Measurements from ENCODE around the gene DNAH11.

DNAH11 gene

GRCh38 chr7:21579341-21580072 lies 36.7 kb downstream of the DNAH11 start:
- Mint-ChIP-seq H3K9me3 (ENCODE audit: low read depth) (peaks cover 9% of the 10 kb centered on the region), H3K4me1 (ENCODE audit: low read depth) (peaks cover 4% of the 10 kb centered on the region), H3K27ac (no peak overlapping the region), H3K4me3 (no peak overlapping the region), H3K36me3 (peaks cover 5% of the 10 kb centered on the region), H3K27me3 (peaks cover 9% of the 10 kb centered on the region)

DNA sequence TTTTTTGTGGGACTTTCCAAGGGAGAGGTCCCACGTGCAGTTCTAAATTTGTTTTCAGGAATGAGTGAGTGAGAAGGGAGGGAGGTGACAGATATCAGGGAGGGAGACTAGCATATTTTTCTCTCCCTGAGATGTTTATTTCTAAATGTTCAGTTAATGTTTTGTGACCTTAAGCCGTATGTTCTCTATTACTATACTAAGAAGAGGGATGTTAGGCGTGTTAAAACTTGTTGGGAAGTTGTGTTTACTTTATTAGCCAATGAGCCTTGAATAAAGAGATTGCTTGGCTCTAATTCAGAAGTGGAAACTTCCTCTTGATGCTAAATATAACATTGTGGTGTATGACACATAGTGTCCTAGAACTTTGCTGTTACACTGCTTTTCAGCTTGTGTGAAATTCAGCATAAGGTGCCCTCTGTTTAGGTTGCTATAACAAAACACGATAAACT lies 37.3 kb downstream of the DNAH11 start:
- Mint-ChIP-seq H3K9me3 (ENCODE audit: low read depth) (peaks cover 9% of the 10 kb centered on the region), H3K4me3 (no peak overlapping the region), H3K4me1 (ENCODE audit: low read depth) (peaks cover 4% of the 10 kb centered on the region), H3K36me3 (peaks cover 5% of the 10 kb centered on the region), H3K27me3 (peaks cover 9% of the 10 kb centered on the region), H3K27ac (no peak overlapping the region)

- peaks cover 5% of the 10 kb centered on the region for H3K36me3 Mint-ChIP-seq
- H3K27ac Mint-ChIP-seq: no peak overlapping the region
- H3K4me1 Mint-ChIP-seq (ENCODE audit: low read depth): peaks cover 14% of the 10 kb centered on the region
- no peak overlapping the region for H3K4me3 Mint-ChIP-seq
- H3K9me3 Mint-ChIP-seq (ENCODE audit: low read depth): peaks cover 9% of the 10 kb centered on the region
- H3K27me3 Mint-ChIP-seq: peaks cover 4% of the 10 kb centered on the region
Measured at GRCh38 chr7:21585070-21585724, 42.4 kb downstream of the DNAH11 start.

DNA sequence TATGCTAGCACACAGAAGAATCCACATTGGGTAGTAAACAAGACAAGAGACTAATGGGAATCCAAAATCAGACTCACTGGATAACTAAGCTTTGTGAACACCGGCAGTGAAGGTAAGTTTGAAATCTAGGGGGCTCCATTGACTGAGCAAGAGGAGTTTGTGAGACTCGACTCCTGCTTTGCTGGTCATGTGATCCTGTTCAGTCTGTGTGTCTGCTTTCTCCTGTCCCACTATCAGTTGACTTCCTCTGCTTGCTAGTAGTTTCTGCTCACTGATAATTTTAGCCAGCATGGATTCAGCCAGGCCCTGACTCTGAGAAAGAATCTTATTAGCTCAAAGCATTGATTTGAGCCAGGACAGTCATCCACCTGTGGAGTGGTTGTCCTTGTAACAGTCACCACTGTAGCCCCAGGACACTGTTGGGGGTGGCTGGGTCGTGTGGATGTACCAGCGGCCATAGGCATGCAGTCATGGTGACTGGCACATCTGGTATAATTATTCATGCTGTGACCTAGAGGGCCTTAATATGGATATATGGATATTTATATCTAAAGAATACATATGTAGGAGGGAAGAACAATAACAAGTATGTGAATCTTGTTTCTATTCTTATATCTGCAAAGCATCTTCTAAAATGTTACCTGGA lies 44.4 kb downstream of the DNAH11 start:
- H3K9me3 Mint-ChIP-seq (ENCODE audit: low read depth): peaks cover 9% of the 10 kb centered on the region
- no peak overlapping the region for H3K27ac Mint-ChIP-seq
- H3K27me3 Mint-ChIP-seq: peaks cover 4% of the 10 kb centered on the region
- H3K36me3 Mint-ChIP-seq: peaks cover 5% of the 10 kb centered on the region
- H3K4me1 Mint-ChIP-seq (ENCODE audit: low read depth): peaks cover 14% of the 10 kb centered on the region
- H3K4me3 Mint-ChIP-seq: no peak overlapping the region

- H3K9me3 Mint-ChIP-seq (ENCODE audit: low read depth): peaks cover 3% of the 10 kb centered on the region
- H3K27ac Mint-ChIP-seq: no peak overlapping the region
- no peak overlapping the region for H3K4me3 Mint-ChIP-seq
- no peaks in the 10 kb centered on the region for H3K27me3 Mint-ChIP-seq
- no peaks in the 10 kb centered on the region for H3K36me3 Mint-ChIP-seq
- H3K4me1 Mint-ChIP-seq (ENCODE audit: low read depth): no peaks in the 10 kb centered on the region
Measured at GRCh38 chr7:21596801-21597200, 54.0 kb downstream of the DNAH11 start.

DNA sequence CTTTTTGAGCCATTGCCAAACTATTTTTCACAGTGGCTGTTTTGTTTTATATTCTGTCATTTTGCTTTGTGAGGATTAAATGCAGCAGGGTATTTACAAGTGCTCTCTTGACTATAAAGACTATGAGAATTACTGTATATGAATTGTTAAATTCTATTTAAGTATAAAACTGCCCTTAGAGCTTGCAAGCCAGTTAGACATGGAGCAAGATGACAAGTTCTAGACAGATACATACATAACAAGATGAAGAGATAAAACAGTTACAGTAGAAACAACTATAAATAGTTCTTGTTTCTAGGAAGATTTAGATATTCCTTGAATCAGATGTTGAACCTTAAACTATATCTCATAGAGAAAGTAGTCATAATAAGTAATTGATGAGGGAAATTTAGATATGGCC lies 60.6 kb downstream of the DNAH11 start:
- Mint-ChIP-seq H3K9me3 (ENCODE audit: low read depth) (peaks cover 3% of the 10 kb centered on the region), H3K36me3 (no peaks in the 10 kb centered on the region), H3K4me3 (no peak overlapping the region), H3K4me1 (ENCODE audit: low read depth) (peaks cover 3% of the 10 kb centered on the region), H3K27me3 (peaks cover 2% of the 10 kb centered on the region), H3K27ac (no peak overlapping the region)

DNA sequence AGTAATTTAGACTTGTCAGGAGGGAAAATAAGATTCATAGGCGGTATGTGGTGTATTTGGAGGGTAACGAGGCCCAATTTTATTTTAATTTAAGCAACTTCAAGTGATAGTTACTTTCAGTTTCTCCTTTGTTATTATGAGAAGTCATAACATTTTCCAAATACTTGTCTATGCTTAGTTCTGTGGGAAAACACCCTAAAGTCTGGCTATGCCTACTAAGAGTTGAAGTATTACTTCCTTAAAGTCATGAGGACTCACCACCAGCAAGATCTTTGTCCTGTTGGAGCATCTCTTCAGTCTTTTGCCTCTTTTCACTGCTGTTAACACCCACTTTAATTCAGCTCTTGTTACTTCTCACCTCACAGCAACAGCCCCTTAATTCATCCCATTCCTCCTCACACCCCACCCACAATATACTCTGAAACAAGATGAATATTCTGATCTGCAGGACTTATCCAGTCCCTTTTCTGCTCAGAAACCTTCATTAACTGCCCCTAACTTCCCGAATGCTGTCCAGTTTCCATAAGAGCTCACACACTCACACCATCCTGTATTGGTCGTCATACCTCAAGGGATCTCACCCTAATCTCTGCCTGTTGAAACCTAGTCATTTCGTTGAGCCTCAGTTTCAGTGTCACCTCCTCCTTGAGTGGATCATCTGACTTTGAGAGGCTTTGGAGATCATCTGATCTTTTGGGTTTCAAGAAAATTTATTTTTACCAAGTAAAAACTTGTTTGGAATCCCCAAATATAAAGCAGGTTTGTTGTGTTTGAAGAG lies 61.3 kb downstream of the DNAH11 start:
- H3K27me3 Mint-ChIP-seq: peaks cover 2% of the 10 kb centered on the region
- no peaks in the 10 kb centered on the region for H3K9me3 Mint-ChIP-seq (ENCODE audit: low read depth)
- no peaks in the 10 kb centered on the region for H3K36me3 Mint-ChIP-seq
- peak overlapping the region; percentile 56 for H3K27ac Mint-ChIP-seq
- H3K4me3 Mint-ChIP-seq: no peak overlapping the region
- peaks cover 3% of the 10 kb centered on the region for H3K4me1 Mint-ChIP-seq (ENCODE audit: low read depth)

GRCh38 chr7:21605008-21605585 lies 62.3 kb downstream of the DNAH11 start:
- no peaks in the 10 kb centered on the region for H3K9me3 Mint-ChIP-seq (ENCODE audit: low read depth)
- no peak overlapping the region for H3K4me3 Mint-ChIP-seq
- H3K36me3 Mint-ChIP-seq: no peaks in the 10 kb centered on the region
- H3K27ac Mint-ChIP-seq: no peak overlapping the region
- peaks cover 6% of the 10 kb centered on the region for H3K27me3 Mint-ChIP-seq
- H3K4me1 Mint-ChIP-seq (ENCODE audit: low read depth): peaks cover 3% of the 10 kb centered on the region

- Mint-ChIP-seq H3K36me3 (no peaks in the 10 kb centered on the region), H3K27ac (no peak overlapping the region), H3K27me3 (peaks cover 5% of the 10 kb centered on the region)
Measured at GRCh38 chr7:21608465-21608864, 65.6 kb downstream of the DNAH11 start.

DNA sequence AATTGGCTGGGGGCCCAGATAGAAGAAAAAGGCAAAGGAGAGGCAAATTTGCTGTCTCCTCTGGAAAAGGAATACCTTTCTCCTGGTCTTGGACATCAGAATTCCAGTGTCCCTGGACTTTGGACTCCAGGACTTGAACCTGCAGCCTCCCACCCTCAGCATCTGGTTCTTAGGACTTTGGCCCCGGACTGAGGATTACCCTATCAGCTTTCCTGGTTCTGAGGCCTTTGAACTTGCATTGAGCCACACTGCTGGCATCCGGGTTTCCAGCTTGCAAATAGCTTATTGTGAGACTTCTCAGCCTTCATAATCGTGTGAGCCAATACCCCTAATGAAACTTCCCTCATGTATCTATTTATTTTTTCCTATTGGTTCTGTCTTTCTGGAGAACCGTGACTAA lies 68.3 kb downstream of the DNAH11 start:
- Mint-ChIP-seq H3K4me1 (ENCODE audit: low read depth) (no peaks in the 10 kb centered on the region), H3K9me3 (ENCODE audit: low read depth) (no peaks in the 10 kb centered on the region), H3K4me3 (no peak overlapping the region), H3K27me3 (peaks cover 5% of the 10 kb centered on the region), H3K36me3 (no peaks in the 10 kb centered on the region), H3K27ac (no peak overlapping the region)

More at GRCh38 chr7:21608465-21608864, 65.6 kb downstream of the DNAH11 start:
- H3K9me3 Mint-ChIP-seq (ENCODE audit: low read depth): no peaks in the 10 kb centered on the region
- no peak overlapping the region for H3K4me3 Mint-ChIP-seq
- H3K4me1 Mint-ChIP-seq (ENCODE audit: low read depth): peaks cover 3% of the 10 kb centered on the region

- Mint-ChIP-seq H3K9me3 (ENCODE audit: low read depth) (no peaks in the 10 kb centered on the region), H3K4me3 (no peak overlapping the region), H3K4me1 (ENCODE audit: low read depth) (no peaks in the 10 kb centered on the region), H3K36me3 (no peaks in the 10 kb centered on the region), H3K27ac (no peak overlapping the region), H3K27me3 (no peaks in the 10 kb centered on the region)
Measured at GRCh38 chr7:21616091-21616490, 73.3 kb downstream of the DNAH11 start.

- no peaks in the 10 kb centered on the region for H3K36me3 Mint-ChIP-seq
- H3K4me1 Mint-ChIP-seq (ENCODE audit: low read depth): no peaks in the 10 kb centered on the region
- H3K27me3 Mint-ChIP-seq: no peaks in the 10 kb centered on the region
- H3K27ac Mint-ChIP-seq: no peak overlapping the region
- H3K9me3 Mint-ChIP-seq (ENCODE audit: low read depth): no peaks in the 10 kb centered on the region
- H3K4me3 Mint-ChIP-seq: no peak overlapping the region
Measured at GRCh38 chr7:21616796-21617436, 74.1 kb downstream of the DNAH11 start.

DNA sequence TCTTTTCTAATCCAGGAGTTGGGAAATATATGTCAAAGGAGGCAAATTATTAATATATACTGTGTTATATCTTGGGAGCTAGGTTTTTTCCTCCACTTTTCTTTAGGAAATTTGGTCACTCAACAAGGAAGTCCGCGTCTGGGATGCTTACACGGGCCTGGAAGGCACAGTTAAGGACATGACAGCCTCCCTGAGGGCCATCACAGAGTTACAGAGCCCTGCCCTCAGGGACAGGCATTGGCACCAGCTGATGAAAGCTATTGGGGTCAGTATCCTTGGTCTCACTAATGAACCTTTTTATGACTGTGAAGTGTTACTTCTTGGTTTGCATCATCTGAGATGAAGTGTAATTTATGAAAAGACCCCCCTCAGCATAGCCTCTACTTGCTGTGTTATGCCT lies 74.7 kb downstream of the DNAH11 start:
- H3K36me3 Mint-ChIP-seq: no peaks in the 10 kb centered on the region
- H3K4me1 Mint-ChIP-seq (ENCODE audit: low read depth): no peaks in the 10 kb centered on the region
- no peaks in the 10 kb centered on the region for H3K9me3 Mint-ChIP-seq (ENCODE audit: low read depth)
- H3K4me3 Mint-ChIP-seq: no peak overlapping the region
- no peak overlapping the region for H3K27ac Mint-ChIP-seq
- H3K27me3 Mint-ChIP-seq: no peaks in the 10 kb centered on the region

DNA sequence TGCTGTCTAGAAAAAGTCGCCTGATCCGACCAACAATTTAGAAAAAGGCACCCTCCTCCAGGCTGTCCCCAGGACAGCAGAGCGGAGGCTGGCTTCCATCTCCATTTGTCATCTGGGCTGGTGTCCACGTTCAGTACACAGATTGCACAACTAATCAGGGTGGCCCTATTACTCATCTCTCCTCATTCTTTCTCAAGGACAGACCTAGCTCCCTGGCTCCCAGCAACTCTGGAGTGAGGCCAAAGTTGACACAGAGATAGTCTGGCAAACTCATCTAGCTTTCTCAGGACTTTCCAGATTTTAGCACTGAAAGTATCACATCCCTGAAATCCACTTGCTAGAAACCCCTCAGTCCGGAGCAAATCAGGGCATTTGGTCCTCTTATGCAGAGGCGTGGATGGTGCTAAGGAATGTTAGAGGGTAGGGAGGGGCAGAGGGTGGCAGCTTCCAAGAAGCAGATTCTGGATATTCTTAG lies 75.1 kb downstream of the DNAH11 start:
- H3K36me3 Mint-ChIP-seq: no peaks in the 10 kb centered on the region
- no peak overlapping the region for H3K4me3 Mint-ChIP-seq
- no peaks in the 10 kb centered on the region for H3K9me3 Mint-ChIP-seq (ENCODE audit: low read depth)
- no peak overlapping the region for H3K27ac Mint-ChIP-seq
- H3K4me1 Mint-ChIP-seq (ENCODE audit: low read depth): no peaks in the 10 kb centered on the region
- H3K27me3 Mint-ChIP-seq: no peaks in the 10 kb centered on the region

Data from activated naive CD8-positive, alpha-beta T cell (primary cell).